Esophagus squamous epithelium (tissue), 4 donors: Measurements from ENCODE around the gene TBC1D12.

Source experiments
- POLR2A ChIP-seq, 4 donors: fragments of 450-650 bp; IDR thresholded peaks; one replicate each; pipeline ENCODE4 v1.6.1; 2017; ENCODE audit warnings: antibody characterized with exemption in 4 of 4, mild to moderate bottlenecking in 4 of 4, moderate library complexity in 3 of 4
- TF ChIP-seq, protein P1 (sequence below), 6 experiments: fragments of 450-650 bp in 4 of 6; fragments of 200-600 bp in 2 of 6; sonication (generic) in 2 of 6; IDR thresholded peaks; one replicate each; pipeline ENCODE4 v1.5.1; 2016 to 2019; ENCODE audit warnings: antibody characterized with exemption in 6 of 6, mild to moderate bottlenecking in 4 of 6, moderate library complexity in 4 of 6

DNA sequence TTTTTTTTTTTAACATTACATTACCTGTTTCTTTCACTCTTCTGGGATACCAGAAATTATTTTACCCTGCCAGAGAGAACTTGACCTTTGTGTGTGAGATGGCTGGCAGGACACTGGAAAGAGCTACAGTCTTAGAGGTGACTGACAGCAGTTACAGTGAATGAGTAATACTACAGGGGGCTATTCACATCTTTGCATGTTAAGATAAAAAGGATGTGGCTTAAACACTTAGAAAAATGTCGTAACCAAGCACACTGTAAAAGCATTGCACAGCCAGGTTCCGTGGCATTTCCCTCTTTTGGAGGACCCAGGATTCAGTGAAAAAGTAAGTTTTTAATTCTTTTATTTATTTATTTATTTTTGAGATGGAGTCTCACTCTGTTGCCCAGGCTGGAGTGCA is 18.8 kb upstream of the TBC1D12 start:
- TF ChIP-seq, protein P1, sequence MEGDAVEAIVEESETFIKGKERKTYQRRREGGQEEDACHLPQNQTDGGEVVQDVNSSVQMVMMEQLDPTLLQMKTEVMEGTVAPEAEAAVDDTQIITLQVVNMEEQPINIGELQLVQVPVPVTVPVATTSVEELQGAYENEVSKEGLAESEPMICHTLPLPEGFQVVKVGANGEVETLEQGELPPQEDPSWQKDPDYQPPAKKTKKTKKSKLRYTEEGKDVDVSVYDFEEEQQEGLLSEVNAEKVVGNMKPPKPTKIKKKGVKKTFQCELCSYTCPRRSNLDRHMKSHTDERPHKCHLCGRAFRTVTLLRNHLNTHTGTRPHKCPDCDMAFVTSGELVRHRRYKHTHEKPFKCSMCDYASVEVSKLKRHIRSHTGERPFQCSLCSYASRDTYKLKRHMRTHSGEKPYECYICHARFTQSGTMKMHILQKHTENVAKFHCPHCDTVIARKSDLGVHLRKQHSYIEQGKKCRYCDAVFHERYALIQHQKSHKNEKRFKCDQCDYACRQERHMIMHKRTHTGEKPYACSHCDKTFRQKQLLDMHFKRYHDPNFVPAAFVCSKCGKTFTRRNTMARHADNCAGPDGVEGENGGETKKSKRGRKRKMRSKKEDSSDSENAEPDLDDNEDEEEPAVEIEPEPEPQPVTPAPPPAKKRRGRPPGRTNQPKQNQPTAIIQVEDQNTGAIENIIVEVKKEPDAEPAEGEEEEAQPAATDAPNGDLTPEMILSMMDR (IDR thresholded peaks at IDR 0.05): no peak
- no peak for TF ChIP-seq POLR2A (IDR thresholded peaks at IDR 0.05)
